Panc1 (cell line): ENCODE data around the gene RABEP2. TPM values are rescaled to one million over a fixed set of nuclear protein-coding genes. Genes with fewer than 3 reads are reported as not detected.

Experiments
- ATAC-seq: fragments of 200-7000 bp; cut with Tn5 transposase; 2 replicates; pipeline ENCODE4 v1.9.1; 2020; ENCODE audit warnings: mild to moderate bottlenecking, moderate library complexity
- BruUV-seq: library from RNA; stranded (reverse); fragments of 400-500 nt; replicated peaks from 2 replicates; lab custom pipeline; 2021; lab: Mats Ljungman, UMichigan
- CTCF ChIA-PET: fragments of 300-600 bp; sonication (Branson Sonifier 250); formaldehyde crosslinking; loops from one replicate; lab custom pipeline; 2022; ENCODE audit warnings: antibody characterized with exemption; lab: Charles Lee
- POLR2A ChIA-PET: fragments of 300-600 bp; sonication (Branson Sonifier 250); formaldehyde crosslinking; loops from one replicate; lab custom pipeline; 2022; ENCODE audit warnings: antibody characterized with exemption; lab: Charles Lee
- DNase-seq: peaks from one replicate; pipeline ENCODE4 v3.0.0-alpha.2; 2010; ENCODE audit warnings: low read depth, low spot score
- H3K27ac ChIP-seq: 2 replicates; pipeline ENCODE4 v1.5.1; 2011; ENCODE audit warnings: mild to moderate bottlenecking, low read length, inconsistent platforms
- H3K27me3 ChIP-seq: fragments of 200-500 bp; sonication (Bioruptor generic); 2 replicates; pipeline ENCODE4 v1.6.0; 2014; ENCODE audit warnings: low read length, inconsistent platforms; ENCODE audit not compliant: control insufficient read depth, insufficient read depth
- H3K36me3 ChIP-seq: fragments of 200-500 bp; sonication (Bioruptor generic); 2 replicates; pipeline ENCODE4 v1.5.1; 2014; ENCODE audit warnings: inconsistent platforms, mild to moderate bottlenecking, low read length, moderate library complexity; ENCODE audit not compliant: control insufficient read depth, insufficient read depth
- H3K4me1 ChIP-seq: 2 replicates; pipeline ENCODE4 v1.5.1; 2011; ENCODE audit warnings: inconsistent platforms, mild to moderate bottlenecking, low read length, moderate library complexity; ENCODE audit not compliant: control insufficient read depth, insufficient read depth
- H3K4me3 ChIP-seq, 2 experiments: 2 replicates each; pipeline ENCODE4 v1.5.1; 2011 to 2012; ENCODE audit warnings: low read depth in 2 of 2, low read length in 2 of 2, mild to moderate bottlenecking in 2 of 2, inconsistent platforms in 1 of 2, moderate library complexity in 1 of 2
- H3K9me3 ChIP-seq: fragments of 200-500 bp; sonication (Bioruptor generic); 2 replicates; pipeline ENCODE4 v1.5.1; 2014; ENCODE audit warnings: low read depth, mild to moderate bottlenecking, inconsistent platforms, low read length, moderate library complexity; ENCODE audit not compliant: control insufficient read depth, insufficient read depth
- POLR2AphosphoS5 ChIP-seq: IDR thresholded peaks from 2 replicates; pipeline ENCODE4 v1.6.1; 2012; ENCODE audit warnings: mild to moderate bottlenecking, low read depth, low read length, moderate library complexity
- REST ChIP-seq, 2 experiments: IDR thresholded peaks; 2 replicates each; pipeline ENCODE4 v1.6.1; 2011 to 2012; ENCODE audit warnings: low read depth in 2 of 2, control low read depth in 1 of 2, low read length in 1 of 2, mild to moderate bottlenecking in 1 of 2, moderate library complexity in 1 of 2; ENCODE audit not compliant: insufficient read depth in 1 of 2
- SIN3A ChIP-seq: IDR thresholded peaks from 2 replicates; pipeline ENCODE4 v1.6.1; 2012; ENCODE audit warnings: low read depth, mild to moderate bottlenecking, low read length, moderate library complexity, borderline replicate concordance; ENCODE audit not compliant: insufficient read depth
- TCF7L2 ChIP-seq: IDR thresholded peaks from 2 replicates; pipeline ENCODE4 v1.6.1; 2011; ENCODE audit warnings: mild to moderate bottlenecking, low read depth, low read length, inconsistent platforms
- in situ Hi-C: cut with HindIII; loops from 2 replicates; pipeline ENCODE4 v1.10.0; 2016; ENCODE audit warnings: low sequenced_read_pairs, low pct_unique_long_range_greater_than_20kb
- intact Hi-C: fragments of 100-400 bp; cut with micrococcal nuclease; formaldehyde crosslinking; loops from one replicate; pipeline ENCODE4 v1.10.0; 2022; ENCODE audit not compliant: unreplicated experiment
- total RNA-seq: library from RNA; stranded (reverse); gene quantifications from one replicate; pipeline ENCODE4 v1.2.1, GENCODE V29; 2021; ENCODE audit not compliant: unreplicated experiment
- TF ChIP-seq, protein P1 (sequence below): fragments of 450-650 bp; IDR thresholded peaks from 2 replicates; pipeline ENCODE4 v1.5.1; 2017; ENCODE audit warnings: mild to moderate bottlenecking

The RABEP2 gene
- total RNA-seq, 1 experiment from 2014 or later: 24.8 TPM

- Histone ChIP-seq H3K4me3 (no peak overlapping the region), H3K27me3 (no peaks in the 10 kb centered on the region), H3K27ac (no peak overlapping the region), H3K36me3 (no peaks in the 10 kb centered on the region), H3K4me1 (no peaks in the 10 kb centered on the region; the same call in 1 of the 2 replicates), H3K9me3 (no peaks in the 10 kb centered on the region)
- BruUV-seq: no TSS peak
- TF ChIP-seq REST (IDR thresholded peaks at IDR 0.05; ENCODE audit: insufficient read depth in 1 of 2, low read depth in 2 of 2, low read length in 1 of 2) (no peak), POLR2AphosphoS5 (no peak), SIN3A (no peak), TCF7L2 (no peak)
- TF ChIP-seq, protein P1, sequence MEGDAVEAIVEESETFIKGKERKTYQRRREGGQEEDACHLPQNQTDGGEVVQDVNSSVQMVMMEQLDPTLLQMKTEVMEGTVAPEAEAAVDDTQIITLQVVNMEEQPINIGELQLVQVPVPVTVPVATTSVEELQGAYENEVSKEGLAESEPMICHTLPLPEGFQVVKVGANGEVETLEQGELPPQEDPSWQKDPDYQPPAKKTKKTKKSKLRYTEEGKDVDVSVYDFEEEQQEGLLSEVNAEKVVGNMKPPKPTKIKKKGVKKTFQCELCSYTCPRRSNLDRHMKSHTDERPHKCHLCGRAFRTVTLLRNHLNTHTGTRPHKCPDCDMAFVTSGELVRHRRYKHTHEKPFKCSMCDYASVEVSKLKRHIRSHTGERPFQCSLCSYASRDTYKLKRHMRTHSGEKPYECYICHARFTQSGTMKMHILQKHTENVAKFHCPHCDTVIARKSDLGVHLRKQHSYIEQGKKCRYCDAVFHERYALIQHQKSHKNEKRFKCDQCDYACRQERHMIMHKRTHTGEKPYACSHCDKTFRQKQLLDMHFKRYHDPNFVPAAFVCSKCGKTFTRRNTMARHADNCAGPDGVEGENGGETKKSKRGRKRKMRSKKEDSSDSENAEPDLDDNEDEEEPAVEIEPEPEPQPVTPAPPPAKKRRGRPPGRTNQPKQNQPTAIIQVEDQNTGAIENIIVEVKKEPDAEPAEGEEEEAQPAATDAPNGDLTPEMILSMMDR: no peak
- in situ Hi-C loops: no loop called here
- POLR2A ChIA-PET: interaction anchor here (0.6 kb wide), 1 partner anchor 8 kb away, joined by 4 read pairs; no protein-coding TSS in a partner anchor
- DNase-seq: no peak
- CTCF ChIA-PET: interaction anchor here (0.6 to 0.7 kb wide), 3 partner anchors 14 to 85 kb away, joined by 3 to 8 read pairs (median 4); no protein-coding TSS in a partner anchor
- intact Hi-C loops: no loop called here
- no peak for ATAC-seq
Observed at GRCh38 chr16:28886945-28887344, 38.1 kb downstream of the RABEP2 start.

DNA sequence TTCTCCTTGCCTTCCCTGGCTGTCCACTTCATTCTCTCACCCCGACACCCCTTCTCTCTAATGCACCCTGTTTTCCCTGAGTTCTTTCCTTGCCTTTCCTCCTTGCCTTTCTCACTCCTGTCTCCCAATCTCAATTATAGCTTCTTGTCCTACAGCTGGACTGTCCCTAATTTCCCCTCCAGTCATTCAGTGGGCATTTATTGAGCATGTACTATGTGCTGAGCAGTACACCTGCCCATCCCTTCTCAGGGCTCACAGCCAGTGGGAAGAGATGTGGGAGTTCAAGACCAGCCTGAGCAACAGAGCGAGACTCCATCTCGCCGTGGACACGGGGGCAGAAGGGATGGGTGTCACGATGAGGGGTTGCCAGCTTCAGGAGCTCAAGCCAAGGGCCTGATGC is 41.0 kb downstream of the RABEP2 start:
- POLR2A ChIA-PET: interaction anchor here (1.1 kb wide), 1 partner anchor 62 kb away, joined by 4 read pairs; the partner anchor contains the start of gene ATXN2L
- in situ Hi-C loops (no loop called here), intact Hi-C loops (no loop called here)
- BruUV-seq: no TSS peak
- TF ChIP-seq TCF7L2: no peak
- Histone ChIP-seq H3K4me3 (no peak overlapping the region), H3K27ac (no peak overlapping the region), H3K4me1 (peaks cover 5% of the 10 kb centered on the region; the same call in 1 of the 2 replicates), H3K9me3 (no peaks in the 10 kb centered on the region), H3K36me3 (no peaks in the 10 kb centered on the region; the same call in 1 of the 2 replicates), H3K27me3 (no peaks in the 10 kb centered on the region)
- ATAC-seq (no peak), DNase-seq (no peak)
- CTCF ChIA-PET: no interaction called here
